ENCODE results near the gene KHDRBS1. TPM values are rescaled to one million over a fixed set of nuclear protein-coding genes. Genes with fewer than 3 reads are reported as not detected.
"Not testable (repeated sequence)": the region's sequence is repeated elsewhere in the genome, so short reads cannot be mapped to it uniquely, and the experiment has no call there.

The KHDRBS1 gene
- total RNA-seq, 4 donors from 2014 or later, result 71.8 to 90.5 (median 79.7) TPM

GRCh38 chr1:31991182-31991581 is 22.5 kb upstream of the KHDRBS1 start:
- peaks cover 0 to 14% (median 9%) of the 10 kb centered on the region in 4 donors for H3K4me1 ChIP-seq

DNA sequence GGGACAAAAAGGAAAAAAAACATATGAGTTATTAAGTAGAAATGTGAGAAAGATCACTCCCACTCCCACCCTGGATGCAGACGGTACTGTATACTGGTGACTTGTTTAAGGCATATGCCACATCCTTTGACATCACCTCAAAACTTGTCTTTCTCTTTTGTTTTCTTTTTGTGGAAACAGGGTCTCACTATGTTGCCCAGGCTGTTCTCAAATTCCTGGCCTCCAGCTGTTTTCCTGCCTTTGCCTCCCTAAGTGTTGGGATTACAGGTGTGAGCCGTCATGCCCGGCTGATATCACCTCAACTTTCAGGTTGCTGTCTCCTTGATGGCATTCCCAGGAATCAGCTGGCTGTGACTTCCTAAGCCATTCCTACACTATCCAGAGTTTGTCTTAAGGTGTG is 18.4 kb upstream of the KHDRBS1 start:
- TF ChIP-seq POLR2AphosphoS5 (IDR thresholded peaks at IDR 0.05) (no peak), EP300 (IDR thresholded peaks at IDR 0.05) (no peak), CTCF (IDR thresholded peaks at IDR 0.05) (no peak), POLR2A (IDR thresholded peaks at IDR 0.05; ENCODE audit: low read depth) (no peak)
- H3K4me1 ChIP-seq, result peaks cover 0 to 14% (median 9%) of the 10 kb centered on the region in 4 donors
- no peak for DNase-seq (ENCODE audit: extremely low spot score)
- H3K36me3 ChIP-seq, result no peaks in the 10 kb centered on the region
- no peak overlapping the region for H3K27ac ChIP-seq (replicated peaks in 1 of 4)
- no peaks in the 10 kb centered on the region for H3K9me3 ChIP-seq
- H3K4me3 ChIP-seq, result no peak overlapping the region
- intact Hi-C loops (cut with DNase I), result no loop called here
- 80% methylated on average over 3 of the region's 3 CpGs for WGBS
- no peaks in the 10 kb centered on the region for H3K27me3 ChIP-seq

More at GRCh38 chr1:31991182-31991581, 22.5 kb upstream of the KHDRBS1 start:
- intact Hi-C loops (cut with DNase I), result no loop called here
- no peak overlapping the region for H3K4me3 ChIP-seq
- no peak for DNase-seq (ENCODE audit: extremely low spot score)
- H3K9me3 ChIP-seq, result no peaks in the 10 kb centered on the region
- H3K27me3 ChIP-seq, result no peaks in the 10 kb centered on the region
- 24% methylated on average over 1 of the region's 1 CpG for WGBS
- no peaks in the 10 kb centered on the region for H3K36me3 ChIP-seq
- H3K27ac ChIP-seq (replicated peaks in 1 of 4), result no peak overlapping the region
- TF ChIP-seq EP300 (IDR thresholded peaks at IDR 0.05) (no peak), POLR2A (IDR thresholded peaks at IDR 0.05; ENCODE audit: low read depth) (no peak), CTCF (IDR thresholded peaks at IDR 0.05) (no peak), POLR2AphosphoS5 (IDR thresholded peaks at IDR 0.05) (no peak)

GRCh38 chr1:31996121-31996520 is 17.5 kb upstream of the KHDRBS1 start:
- DNase-seq (ENCODE audit: extremely low spot score); H3K9me3 ChIP-seq; H3K27ac ChIP-seq (replicated peaks in 1 of 4); intact Hi-C loops (cut with DNase I); H3K4me1 ChIP-seq; H3K4me3 ChIP-seq; H3K27me3 ChIP-seq; H3K36me3 ChIP-seq: not testable (repeated sequence)
- WGBS, result 94% methylated on average over 5 of the region's 5 CpGs

DNA sequence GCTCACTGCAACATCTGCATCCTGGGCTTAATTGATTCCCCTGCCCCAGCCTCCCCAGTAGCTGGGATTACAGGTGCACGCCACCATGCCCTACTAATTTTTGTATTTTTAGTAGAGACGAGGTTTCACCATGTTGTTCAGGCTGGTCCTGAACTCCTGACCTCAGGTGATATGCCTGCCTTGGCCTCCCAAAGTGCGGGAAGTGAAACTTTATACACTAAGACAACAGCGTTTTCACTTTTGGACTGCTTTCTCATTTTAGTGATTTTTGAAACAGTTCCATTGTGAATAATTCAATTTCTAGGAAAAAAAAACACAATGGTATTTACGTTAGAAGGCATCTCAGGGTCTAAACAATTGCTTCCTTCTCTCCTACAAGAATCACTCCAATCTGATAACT is 11.8 kb upstream of the KHDRBS1 start:
- DNase-seq (ENCODE audit: extremely low spot score), result no peak
- H3K36me3 ChIP-seq, result no peaks in the 10 kb centered on the region
- H3K27me3 ChIP-seq, result no peaks in the 10 kb centered on the region
- H3K4me1 ChIP-seq, result no peaks in the 10 kb centered on the region
- 91% methylated on average over 5 of the region's 5 CpGs for whole genome bisulfite sequencing
- no peak overlapping the region for H3K4me3 ChIP-seq
- TF ChIP-seq CTCF (IDR thresholded peaks at IDR 0.05), result no peak
- TF ChIP-seq EP300 (IDR thresholded peaks at IDR 0.05), result no peak
- no peak for TF ChIP-seq POLR2A (IDR thresholded peaks at IDR 0.05; ENCODE audit: low read depth)
- TF ChIP-seq POLR2AphosphoS5 (IDR thresholded peaks at IDR 0.05), result no peak
- no peaks in the 10 kb centered on the region for H3K9me3 ChIP-seq
- H3K27ac ChIP-seq (replicated peaks in 1 of 4), result no peak overlapping the region
- intact Hi-C loops (cut with DNase I), result no loop called here

DNA sequence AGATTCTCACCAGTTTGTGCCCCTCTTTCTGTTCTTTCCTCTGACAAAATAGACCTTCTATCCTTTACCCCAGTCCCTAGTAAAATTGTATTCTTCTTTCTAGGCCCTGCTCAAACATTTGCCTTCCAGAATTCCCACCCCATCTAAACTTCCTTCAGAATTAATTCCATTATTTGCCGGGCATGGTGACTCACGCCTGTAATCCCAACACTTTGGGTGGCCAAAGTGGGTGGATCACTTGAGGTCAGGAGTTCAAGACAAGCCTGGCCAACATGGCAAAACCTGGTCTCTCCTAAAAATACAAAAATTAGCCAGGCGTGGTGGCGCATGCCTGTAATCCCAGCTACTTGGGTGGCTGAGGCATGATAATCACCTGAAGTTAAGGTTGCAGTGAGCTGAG is 11.4 kb upstream of the KHDRBS1 start:
- WGBS, result 65% methylated on average over 4 of the region's 4 CpGs
- H3K4me1 ChIP-seq; H3K36me3 ChIP-seq; intact Hi-C loops (cut with DNase I); H3K4me3 ChIP-seq; H3K27ac ChIP-seq (replicated peaks in 1 of 4); H3K9me3 ChIP-seq; H3K27me3 ChIP-seq; DNase-seq (ENCODE audit: extremely low spot score): not testable (repeated sequence)

GRCh38 chr1:32005522-32005921 is 8.1 kb upstream of the KHDRBS1 start:
- Histone ChIP-seq H3K27ac (replicated peaks in 1 of 4) (no peak overlapping the region), H3K27me3 (no peaks in the 10 kb centered on the region), H3K36me3 (no peaks in the 10 kb centered on the region), H3K4me1 (no peaks in the 10 kb centered on the region), H3K4me3 (no peak overlapping the region), H3K9me3 (no peaks in the 10 kb centered on the region)
- WGBS, result 87% methylated on average over 3 of the region's 3 CpGs
- intact Hi-C loops (cut with DNase I), result no loop called here
- DNase-seq (ENCODE audit: extremely low spot score), result no peak
- TF ChIP-seq POLR2AphosphoS5 (IDR thresholded peaks at IDR 0.05), result no peak
- TF ChIP-seq EP300 (IDR thresholded peaks at IDR 0.05), result no peak
- TF ChIP-seq CTCF (IDR thresholded peaks at IDR 0.05), result no peak
- no peak for TF ChIP-seq POLR2A (IDR thresholded peaks at IDR 0.05; ENCODE audit: low read depth)
